OCI-LY1 (cell line): Measurements from ENCODE around the gene FUT9.
"Not testable (repeated sequence)": the region's sequence is repeated elsewhere in the genome, so short reads cannot be mapped to it uniquely, and the experiment has no call there.

Experiments used
- H2AFZ ChIP-seq: fragments of 200-600 bp; sonication (generic), shearing (Covaris generic); 2 replicates; pipeline ENCODE4 v1.6.0; 2014; ENCODE audit warnings: antibody characterized with exemption, mild to moderate bottlenecking, low read length
- H3F3A ChIP-seq: fragments of 200-600 bp; sonication (generic), shearing (Covaris generic); 2 replicates; pipeline ENCODE4 v1.6.0; 2014; ENCODE audit warnings: mild to moderate bottlenecking, antibody characterized with exemption, low read length, moderate library complexity; ENCODE audit not compliant: insufficient read depth
- H3K27ac ChIP-seq: fragments of 200-600 bp; sonication (generic); 2 replicates; pipeline ENCODE4 v1.5.1; 2014; ENCODE audit warnings: low read length, mixed run types, mild to moderate bottlenecking, low read depth; ENCODE audit not compliant: poor library complexity, severe bottlenecking
- H3K27me3 ChIP-seq: fragments of 200-600 bp; sonication (generic); 2 replicates; pipeline ENCODE4 v1.6.0; 2014; ENCODE audit warnings: antibody characterized with exemption, mild to moderate bottlenecking, low read length, moderate library complexity; ENCODE audit not compliant: insufficient read depth
- H3K36me3 ChIP-seq: fragments of 200-600 bp; sonication (generic); 2 replicates; pipeline ENCODE4 v1.6.1; 2014; ENCODE audit warnings: mild to moderate bottlenecking, antibody characterized with exemption, low read length, moderate library complexity, mixed read lengths; ENCODE audit not compliant: insufficient read depth
- H3K4me1 ChIP-seq: fragments of 200-600 bp; sonication (generic); 2 replicates; pipeline ENCODE4 v1.5.1; 2014; ENCODE audit warnings: mild to moderate bottlenecking, low read length, moderate library complexity; ENCODE audit not compliant: insufficient read depth, severe bottlenecking
- H3K4me2 ChIP-seq: fragments of 200-600 bp; sonication (generic), shearing (Covaris generic); 2 replicates; pipeline ENCODE4 v1.6.1; 2014; ENCODE audit warnings: low read length
- H3K4me3 ChIP-seq: fragments of 200-600 bp; sonication (generic); 2 replicates; pipeline ENCODE4 v1.5.1; 2014; ENCODE audit warnings: low read length, low read depth, mild to moderate bottlenecking, mixed read lengths; ENCODE audit not compliant: poor library complexity, severe bottlenecking
- H3K79me2 ChIP-seq: fragments of 200-600 bp; shearing (Covaris generic); 2 replicates; pipeline ENCODE4 v1.6.1; 2016; ENCODE audit warnings: mixed run types, low read length, mixed read lengths; ENCODE audit not compliant: insufficient read depth
- H3K9ac ChIP-seq: fragments of 200-600 bp; sonication (generic), shearing (Covaris generic); 2 replicates; pipeline ENCODE4 v1.6.1; 2014; ENCODE audit warnings: mild to moderate bottlenecking, low read length, mixed read lengths
- H3K9me2 ChIP-seq: fragments of 200-600 bp; sonication (generic), shearing (Covaris generic); 2 replicates; pipeline ENCODE4 v1.6.1; 2014; ENCODE audit warnings: low read depth, mild to moderate bottlenecking, low read length, mixed read lengths
- H3K9me3 ChIP-seq: fragments of 200-600 bp; shearing (Covaris generic); 2 replicates; pipeline ENCODE4 v1.6.1; 2014; ENCODE audit warnings: low read length, mixed read lengths
- H4K20me1 ChIP-seq: fragments of 200-600 bp; sonication (generic), shearing (Covaris generic); 2 replicates; pipeline ENCODE4 v1.6.0; 2016; ENCODE audit warnings: mild to moderate bottlenecking, low read length; ENCODE audit not compliant: insufficient read depth
- EZH2 ChIP-seq: fragments of 200-600 bp; sonication (generic), shearing (Covaris generic); IDR thresholded peaks from 2 replicates; pipeline ENCODE4 v1.8.0; 2017; ENCODE audit warnings: borderline replicate concordance, mixed run types, mild to moderate bottlenecking, antibody characterized with exemption, low read length, moderate library complexity, mixed read lengths
- TF ChIP-seq, protein P1 (sequence below): fragments of 200-600 bp; sonication (generic), shearing (Covaris generic); IDR thresholded peaks from 2 replicates; pipeline ENCODE4 v1.5.1; 2017; ENCODE audit warnings: mild to moderate bottlenecking, antibody characterized with exemption, low read length, moderate library complexity, mixed read lengths

Gene FUT9

DNA sequence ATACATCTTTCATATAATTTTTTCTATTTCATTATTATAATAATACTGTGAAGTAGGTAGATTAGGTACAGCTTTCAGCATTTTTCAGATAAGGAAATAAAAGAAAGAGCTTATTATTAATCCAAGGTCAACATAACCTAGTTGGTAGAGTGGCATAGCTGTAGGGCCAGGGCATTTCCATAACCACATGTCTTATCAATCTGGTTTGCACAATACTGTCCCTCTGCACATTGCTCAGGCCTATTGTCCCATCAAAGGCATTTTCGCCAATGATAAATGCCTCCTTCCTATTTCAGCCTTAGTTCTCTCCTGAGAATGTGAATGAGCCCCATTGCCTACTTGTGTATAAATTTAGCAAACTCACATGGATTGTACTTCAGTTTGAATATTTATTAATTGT lies 234.0 kb downstream of the FUT9 start:
- Histone ChIP-seq H4K20me1 (no peaks in the 10 kb centered on the region), H3K9me2 (no peaks in the 10 kb centered on the region)

DNA sequence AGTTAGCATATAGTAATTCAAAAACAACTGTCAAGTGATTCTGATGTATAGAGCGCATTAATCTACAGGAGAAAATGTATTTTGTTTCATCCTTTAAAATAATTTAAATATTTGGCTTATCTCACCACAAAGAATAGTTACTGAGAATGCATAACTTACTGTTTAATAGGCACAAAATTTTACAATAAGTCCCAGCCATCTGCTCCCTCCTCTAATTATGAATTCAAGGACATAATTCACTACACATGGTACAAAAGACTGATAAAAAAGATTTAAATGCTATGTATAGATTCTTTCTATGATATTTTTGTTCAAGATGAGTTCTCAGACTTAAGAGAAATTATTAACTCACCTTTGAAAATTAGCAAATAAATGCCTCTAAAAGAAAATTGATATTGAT lies 242.0 kb downstream of the FUT9 start:
- Histone ChIP-seq H3K9me3 (no peaks in the 10 kb centered on the region), H3K36me3 (no peaks in the 10 kb centered on the region), H2AFZ (no peak overlapping the region), H3K9me2 (no peaks in the 10 kb centered on the region), H4K20me1 (no peaks in the 10 kb centered on the region), H3K9ac (no peak overlapping the region), H3F3A (no peaks in the 10 kb centered on the region), H3K79me2 (no peaks in the 10 kb centered on the region), H3K4me1 (no peaks in the 10 kb centered on the region), H3K27me3 (no peaks in the 10 kb centered on the region), H3K27ac (no peak overlapping the region), H3K4me2 (no peak overlapping the region), H3K4me3 (no peak overlapping the region)
- TF ChIP-seq, protein P1, sequence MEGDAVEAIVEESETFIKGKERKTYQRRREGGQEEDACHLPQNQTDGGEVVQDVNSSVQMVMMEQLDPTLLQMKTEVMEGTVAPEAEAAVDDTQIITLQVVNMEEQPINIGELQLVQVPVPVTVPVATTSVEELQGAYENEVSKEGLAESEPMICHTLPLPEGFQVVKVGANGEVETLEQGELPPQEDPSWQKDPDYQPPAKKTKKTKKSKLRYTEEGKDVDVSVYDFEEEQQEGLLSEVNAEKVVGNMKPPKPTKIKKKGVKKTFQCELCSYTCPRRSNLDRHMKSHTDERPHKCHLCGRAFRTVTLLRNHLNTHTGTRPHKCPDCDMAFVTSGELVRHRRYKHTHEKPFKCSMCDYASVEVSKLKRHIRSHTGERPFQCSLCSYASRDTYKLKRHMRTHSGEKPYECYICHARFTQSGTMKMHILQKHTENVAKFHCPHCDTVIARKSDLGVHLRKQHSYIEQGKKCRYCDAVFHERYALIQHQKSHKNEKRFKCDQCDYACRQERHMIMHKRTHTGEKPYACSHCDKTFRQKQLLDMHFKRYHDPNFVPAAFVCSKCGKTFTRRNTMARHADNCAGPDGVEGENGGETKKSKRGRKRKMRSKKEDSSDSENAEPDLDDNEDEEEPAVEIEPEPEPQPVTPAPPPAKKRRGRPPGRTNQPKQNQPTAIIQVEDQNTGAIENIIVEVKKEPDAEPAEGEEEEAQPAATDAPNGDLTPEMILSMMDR = no peak
- no peak for TF ChIP-seq EZH2

More for the DNA sequence above, 234.0 kb downstream of the FUT9 start:
- Histone ChIP-seq H2AFZ (no peak overlapping the region), H3K9me3 (no peaks in the 10 kb centered on the region), H3K79me2 (no peaks in the 10 kb centered on the region), H3K27me3 (no peaks in the 10 kb centered on the region), H3K4me2 (no peak overlapping the region), H3K36me3 (no peaks in the 10 kb centered on the region), H3F3A (no peaks in the 10 kb centered on the region), H3K4me3 (no peak overlapping the region), H3K27ac (no peak overlapping the region), H3K4me1 (no peaks in the 10 kb centered on the region), H3K9ac (no peak overlapping the region)
- no peak for TF ChIP-seq EZH2
- TF ChIP-seq, protein P1 = no peak

DNA sequence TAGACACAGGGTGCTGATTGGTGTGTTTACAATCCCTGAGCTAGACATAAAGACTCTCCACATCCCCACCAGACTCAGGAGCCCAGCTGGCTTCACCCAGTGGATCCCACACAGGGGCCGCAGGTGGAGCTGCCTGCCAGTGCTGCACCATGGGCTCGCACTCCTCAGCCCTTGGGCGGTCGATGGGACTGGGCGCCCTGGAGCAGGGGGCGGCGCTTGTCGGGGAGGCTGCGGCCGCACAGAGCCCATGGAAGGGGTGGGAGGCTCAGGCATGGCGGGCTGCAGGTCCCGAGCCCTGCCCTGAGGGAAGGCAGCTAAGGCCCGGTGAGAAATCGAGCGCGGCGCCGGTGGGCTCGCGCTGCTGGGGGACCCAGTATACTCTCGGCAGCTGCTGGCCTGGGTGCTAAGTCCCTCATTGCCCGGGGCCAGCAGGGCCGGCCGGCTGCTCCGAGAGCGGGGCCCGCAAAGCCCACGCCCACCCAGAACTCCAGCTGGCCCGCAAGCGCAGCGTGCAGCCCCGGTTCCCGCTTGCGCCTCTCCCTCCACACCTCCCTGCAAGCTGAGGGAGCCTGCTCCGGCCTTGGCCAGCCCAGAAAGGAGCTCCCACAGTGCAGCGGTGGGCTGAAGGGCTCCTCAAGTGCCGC lies 245.1 kb downstream of the FUT9 start:
- not testable (repeated sequence) for H2AFZ ChIP-seq, H3K9me3 ChIP-seq, H4K20me1 ChIP-seq, H3K36me3 ChIP-seq, H3K4me3 ChIP-seq, H3K27me3 ChIP-seq, H3K9ac ChIP-seq, H3K79me2 ChIP-seq, H3K27ac ChIP-seq, H3K4me1 ChIP-seq, H3K9me2 ChIP-seq, H3K4me2 ChIP-seq, H3F3A ChIP-seq
